ENCODE measurements around the gene DYNLRB2.

Gene DYNLRB2

DNA sequence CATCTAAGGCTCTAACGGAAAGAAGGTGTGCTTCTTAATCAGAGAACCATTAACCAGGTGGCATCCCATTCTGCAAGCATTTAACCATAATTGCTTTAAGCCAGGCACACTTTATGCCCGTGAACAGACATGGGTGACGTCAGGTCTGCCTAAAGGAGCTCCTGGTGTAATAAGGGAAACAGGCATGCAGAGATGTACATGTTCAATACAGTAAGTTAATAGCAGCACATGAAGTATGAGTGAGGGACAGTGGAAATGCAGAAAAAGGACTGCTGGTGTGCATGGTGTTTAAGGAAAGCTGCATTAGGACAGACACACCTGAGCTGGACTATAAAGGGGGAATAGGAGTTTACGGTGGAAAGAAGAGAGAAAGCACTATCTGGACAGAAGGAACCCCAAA lies 18.6 kb downstream of the DYNLRB2 start:
- Histone ChIP-seq H3K36me3 (ENCODE audit: low read length) (no peaks in the 10 kb centered on the region), H3K9me2 (replicated peaks; ENCODE audit: insufficient read depth, low read length) (no peaks in the 10 kb centered on the region), H3K27ac (ENCODE audit: low read depth, low read length) (no peak overlapping the region), H4K20me1 (ENCODE audit: low read depth, low read length) (no peaks in the 10 kb centered on the region), H3K9me3 (ENCODE audit: insufficient read depth, low read length) (no peaks in the 10 kb centered on the region), H3F3A (ENCODE audit: insufficient read depth) (no peaks in the 10 kb centered on the region), H3K9ac (ENCODE audit: low read length) (no peak overlapping the region), H3K27me3 (ENCODE audit: low read length) (no peaks in the 10 kb centered on the region), H3K4me3 (ENCODE audit: insufficient read depth, low read length, poor library complexity, severe bottlenecking) (no peak overlapping the region), H3K79me2 (ENCODE audit: insufficient read depth, low read length) (no peaks in the 10 kb centered on the region), H3K4me2 (ENCODE audit: low read depth, low read length, poor library complexity, severe bottlenecking) (no peak overlapping the region), H2AFZ (ENCODE audit: low read depth, low read length, severe bottlenecking) (no peak overlapping the region)
- TF ChIP-seq, protein P1, sequence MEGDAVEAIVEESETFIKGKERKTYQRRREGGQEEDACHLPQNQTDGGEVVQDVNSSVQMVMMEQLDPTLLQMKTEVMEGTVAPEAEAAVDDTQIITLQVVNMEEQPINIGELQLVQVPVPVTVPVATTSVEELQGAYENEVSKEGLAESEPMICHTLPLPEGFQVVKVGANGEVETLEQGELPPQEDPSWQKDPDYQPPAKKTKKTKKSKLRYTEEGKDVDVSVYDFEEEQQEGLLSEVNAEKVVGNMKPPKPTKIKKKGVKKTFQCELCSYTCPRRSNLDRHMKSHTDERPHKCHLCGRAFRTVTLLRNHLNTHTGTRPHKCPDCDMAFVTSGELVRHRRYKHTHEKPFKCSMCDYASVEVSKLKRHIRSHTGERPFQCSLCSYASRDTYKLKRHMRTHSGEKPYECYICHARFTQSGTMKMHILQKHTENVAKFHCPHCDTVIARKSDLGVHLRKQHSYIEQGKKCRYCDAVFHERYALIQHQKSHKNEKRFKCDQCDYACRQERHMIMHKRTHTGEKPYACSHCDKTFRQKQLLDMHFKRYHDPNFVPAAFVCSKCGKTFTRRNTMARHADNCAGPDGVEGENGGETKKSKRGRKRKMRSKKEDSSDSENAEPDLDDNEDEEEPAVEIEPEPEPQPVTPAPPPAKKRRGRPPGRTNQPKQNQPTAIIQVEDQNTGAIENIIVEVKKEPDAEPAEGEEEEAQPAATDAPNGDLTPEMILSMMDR (IDR thresholded peaks at IDR 0.05; ENCODE audit: insufficient read depth, low read length, poor library complexity, severe bottlenecking), result no peak
- no peak for TF ChIP-seq EZH2phosphoT487 (conservative IDR thresholded peaks at IDR 0.05; ENCODE audit: low read length)

DNA sequence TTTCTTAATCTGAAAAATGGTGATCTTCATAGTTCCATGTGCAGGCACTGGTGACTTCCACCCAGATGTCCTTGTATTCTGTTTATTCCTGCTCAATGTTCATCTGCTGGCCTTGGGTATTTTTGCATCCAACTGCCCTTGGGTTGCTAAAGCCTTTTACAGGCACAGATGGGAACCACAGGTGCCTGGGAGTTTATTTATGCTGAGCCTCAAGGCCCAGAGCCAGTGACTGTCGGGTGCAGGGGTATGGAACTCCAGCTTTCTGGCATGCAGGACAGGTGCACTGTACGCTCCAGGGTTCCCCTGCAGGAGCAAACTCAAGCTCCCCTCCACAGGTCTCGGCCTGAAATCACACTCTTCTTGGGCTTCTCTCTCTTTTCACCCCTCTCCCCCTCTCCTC lies 22.3 kb downstream of the DYNLRB2 start:
- TF ChIP-seq, protein P1 (IDR thresholded peaks at IDR 0.05; ENCODE audit: insufficient read depth, low read length, poor library complexity, severe bottlenecking), result no peak
- TF ChIP-seq EZH2phosphoT487 (conservative IDR thresholded peaks at IDR 0.05; ENCODE audit: low read length), result no peak
- no peak overlapping the region for H3K4me3 ChIP-seq (ENCODE audit: insufficient read depth, low read length, poor library complexity, severe bottlenecking)

DNA sequence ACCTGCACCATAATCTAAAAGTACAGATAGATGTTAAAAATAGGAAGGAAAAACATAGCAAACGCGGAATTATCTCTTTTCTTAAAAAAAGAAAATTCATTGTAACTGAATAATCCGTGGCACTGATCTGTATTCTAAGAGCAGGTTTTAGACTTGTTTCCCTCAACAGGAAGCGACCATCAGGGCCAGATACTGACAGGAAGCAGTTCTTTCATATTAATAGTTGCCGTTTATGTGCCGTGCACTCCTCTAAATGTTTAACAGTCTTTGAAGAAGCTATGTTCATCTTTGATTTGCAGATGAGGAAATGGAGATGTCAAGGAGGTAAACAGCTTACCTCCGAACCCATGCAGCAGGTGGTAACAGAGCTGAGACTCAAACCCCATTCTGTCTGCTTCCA lies 23.6 kb downstream of the DYNLRB2 start:
- H3K4me2 ChIP-seq (ENCODE audit: low read depth, low read length, poor library complexity, severe bottlenecking), result no peak overlapping the region
- H3K9me3 ChIP-seq (ENCODE audit: insufficient read depth, low read length), result no peaks in the 10 kb centered on the region
- no peak overlapping the region for H3K9ac ChIP-seq (ENCODE audit: low read length)
- H3K27ac ChIP-seq (ENCODE audit: low read depth, low read length), result no peak overlapping the region
- H3K79me2 ChIP-seq (ENCODE audit: insufficient read depth, low read length), result no peaks in the 10 kb centered on the region
- no peaks in the 10 kb centered on the region; the same call in 1 of the 2 replicates for H3K27me3 ChIP-seq (ENCODE audit: low read length)
- no peak overlapping the region for H2AFZ ChIP-seq (ENCODE audit: low read depth, low read length, severe bottlenecking)
- H4K20me1 ChIP-seq (ENCODE audit: low read depth, low read length), result no peaks in the 10 kb centered on the region
- no peaks in the 10 kb centered on the region for H3K36me3 ChIP-seq (ENCODE audit: low read length)
- H3K9me2 ChIP-seq (replicated peaks; ENCODE audit: insufficient read depth, low read length), result no peaks in the 10 kb centered on the region
- no peaks in the 10 kb centered on the region for H3F3A ChIP-seq (ENCODE audit: insufficient read depth)
- H3K4me3 ChIP-seq (ENCODE audit: insufficient read depth, low read length, poor library complexity, severe bottlenecking), result no peak overlapping the region
- no peak for TF ChIP-seq EZH2phosphoT487 (conservative IDR thresholded peaks at IDR 0.05; ENCODE audit: low read length)
- TF ChIP-seq, protein P1 (IDR thresholded peaks at IDR 0.05; ENCODE audit: insufficient read depth, low read length, poor library complexity, severe bottlenecking), result no peak

More for the DNA sequence above, 22.3 kb downstream of the DYNLRB2 start:
- no peaks in the 10 kb centered on the region for H3K36me3 ChIP-seq (ENCODE audit: low read length)
- H3K9me3 ChIP-seq (ENCODE audit: insufficient read depth, low read length), result no peaks in the 10 kb centered on the region
- no peaks in the 10 kb centered on the region for H4K20me1 ChIP-seq (ENCODE audit: low read depth, low read length)
- H3K79me2 ChIP-seq (ENCODE audit: insufficient read depth, low read length), result no peaks in the 10 kb centered on the region
- no peak overlapping the region for H3K9ac ChIP-seq (ENCODE audit: low read length)
- H3K4me2 ChIP-seq (ENCODE audit: low read depth, low read length, poor library complexity, severe bottlenecking), result no peak overlapping the region
- no peak overlapping the region for H2AFZ ChIP-seq (ENCODE audit: low read depth, low read length, severe bottlenecking)
- H3K9me2 ChIP-seq (replicated peaks; ENCODE audit: insufficient read depth, low read length), result no peaks in the 10 kb centered on the region
- no peaks in the 10 kb centered on the region; the same call in 1 of the 2 replicates for H3K27me3 ChIP-seq (ENCODE audit: low read length)
- no peaks in the 10 kb centered on the region for H3F3A ChIP-seq (ENCODE audit: insufficient read depth)
- H3K27ac ChIP-seq (ENCODE audit: low read depth, low read length), result no peak overlapping the region
